Measurements from ENCODE around the gene SLC36A1. TPM values are rescaled to one million over a fixed set of nuclear protein-coding genes. Genes with fewer than 3 reads are reported as not detected.

SLC36A1 gene
- total RNA-seq, 3 donors from 2014 or later (not counting 1 experiment from before 2014, with no cell fraction given), result 10.9 to 16.1 (median 13.0) TPM

DNA sequence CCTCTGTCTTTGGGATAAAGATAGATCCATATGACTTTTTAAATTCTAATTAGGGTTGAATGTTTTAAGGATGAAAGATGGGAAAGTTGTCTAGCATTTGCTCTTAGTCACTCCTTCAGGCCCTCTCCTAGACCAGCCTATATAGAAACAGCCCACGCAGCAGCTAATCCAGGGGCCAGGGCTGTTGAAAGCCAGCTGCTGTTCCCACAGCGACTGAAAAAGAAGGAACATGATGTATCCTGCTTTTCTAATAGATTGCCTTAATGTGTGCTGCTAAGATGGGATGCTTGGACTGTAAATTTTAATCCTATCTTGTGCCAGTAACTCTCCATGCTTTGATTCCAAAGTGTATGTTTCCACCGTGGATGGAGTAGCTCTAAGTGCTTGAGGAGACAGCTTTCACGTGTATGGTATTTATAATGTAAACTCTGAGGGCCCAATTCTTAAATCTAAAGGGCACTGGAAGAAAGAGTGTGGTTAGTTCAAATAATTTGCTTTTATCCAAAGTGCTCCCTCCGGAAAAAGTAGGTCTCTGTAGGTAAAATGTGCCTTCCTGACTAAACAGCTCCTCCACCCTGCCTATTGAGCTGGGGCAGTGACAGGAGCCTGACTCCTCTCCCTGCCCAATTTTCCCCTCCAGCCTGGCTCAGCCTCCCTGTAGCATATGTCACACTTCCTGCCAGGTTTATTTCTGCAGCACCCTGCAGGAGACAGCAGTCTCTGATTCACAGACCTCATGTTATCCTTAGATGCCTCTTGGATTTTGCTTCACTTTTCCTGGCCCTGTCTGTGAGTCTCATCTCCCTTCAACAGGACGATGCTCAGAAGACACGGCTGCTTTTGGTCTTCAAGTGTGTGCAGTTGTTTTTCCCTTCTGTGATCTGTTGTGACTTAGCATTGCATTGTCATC is 33.2 kb downstream of the SLC36A1 start:
- WGBS (ENCODE audit: insufficient coverage), result 91% methylated on average over 7 of the region's 7 CpGs
- H3K9me3 ChIP-seq (ENCODE audit: control insufficient read depth, insufficient read depth, low read length), result no peaks in the 10 kb centered on the region
- no peak overlapping the region for H3K4me3 Mint-ChIP-seq
- H3K4me1 ChIP-seq (ENCODE audit: control insufficient read depth, insufficient read depth, low read length), result peaks cover 5% of the 10 kb centered on the region
- H3K27ac ChIP-seq (ENCODE audit: low read length), result no peak overlapping the region
- intact Hi-C loops (cut with micrococcal nuclease), result no loop called here
- no peaks in the 10 kb centered on the region for H3K27me3 ChIP-seq (ENCODE audit: control insufficient read depth, insufficient read depth, low read length)
- H3K36me3 ChIP-seq (ENCODE audit: control insufficient read depth, insufficient read depth, low read length), result peaks cover 36% of the 10 kb centered on the region
- H3K9me3 Mint-ChIP-seq, result no peaks in the 10 kb centered on the region
- no peak for DNase-seq
- no peak for ATAC-seq
- H3K27ac Mint-ChIP-seq, result no peak overlapping the region
- H3K4me1 Mint-ChIP-seq, result peaks cover 9 to 10% of the 10 kb centered on the region in 2 donors
- H3K27me3 Mint-ChIP-seq (ENCODE audit: low read depth in 2 of 2), result no peaks in the 10 kb centered on the region
- H3K36me3 Mint-ChIP-seq, result peaks cover 9% of the 10 kb centered on the region
- TF ChIP-seq, protein P1, sequence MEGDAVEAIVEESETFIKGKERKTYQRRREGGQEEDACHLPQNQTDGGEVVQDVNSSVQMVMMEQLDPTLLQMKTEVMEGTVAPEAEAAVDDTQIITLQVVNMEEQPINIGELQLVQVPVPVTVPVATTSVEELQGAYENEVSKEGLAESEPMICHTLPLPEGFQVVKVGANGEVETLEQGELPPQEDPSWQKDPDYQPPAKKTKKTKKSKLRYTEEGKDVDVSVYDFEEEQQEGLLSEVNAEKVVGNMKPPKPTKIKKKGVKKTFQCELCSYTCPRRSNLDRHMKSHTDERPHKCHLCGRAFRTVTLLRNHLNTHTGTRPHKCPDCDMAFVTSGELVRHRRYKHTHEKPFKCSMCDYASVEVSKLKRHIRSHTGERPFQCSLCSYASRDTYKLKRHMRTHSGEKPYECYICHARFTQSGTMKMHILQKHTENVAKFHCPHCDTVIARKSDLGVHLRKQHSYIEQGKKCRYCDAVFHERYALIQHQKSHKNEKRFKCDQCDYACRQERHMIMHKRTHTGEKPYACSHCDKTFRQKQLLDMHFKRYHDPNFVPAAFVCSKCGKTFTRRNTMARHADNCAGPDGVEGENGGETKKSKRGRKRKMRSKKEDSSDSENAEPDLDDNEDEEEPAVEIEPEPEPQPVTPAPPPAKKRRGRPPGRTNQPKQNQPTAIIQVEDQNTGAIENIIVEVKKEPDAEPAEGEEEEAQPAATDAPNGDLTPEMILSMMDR (IDR thresholded peaks at IDR 0.05), result no peak
- no peak overlapping the region for H3K4me3 ChIP-seq (ENCODE audit: low read length)

DNA sequence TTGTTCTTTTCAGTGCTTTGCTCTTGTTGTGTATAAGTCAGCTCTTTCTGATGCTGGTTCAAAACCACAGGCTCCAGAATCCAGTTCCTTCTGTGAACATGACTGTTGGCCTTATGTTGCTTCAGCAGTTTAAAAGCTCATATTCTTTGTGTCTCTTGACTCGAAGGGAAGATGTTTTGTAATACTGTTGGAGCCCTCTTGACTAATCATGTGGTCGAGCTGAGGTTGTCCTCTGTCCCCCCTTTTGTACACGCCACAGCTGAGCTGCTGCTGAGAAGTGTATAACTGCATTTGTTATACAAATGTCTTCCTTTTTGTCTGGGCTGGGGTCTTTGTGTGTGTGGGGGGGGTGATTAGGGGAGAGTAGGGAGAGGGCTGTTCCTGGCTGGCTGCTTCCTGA is 35.8 kb downstream of the SLC36A1 start:
- Mint-ChIP-seq H3K27ac (peak overlapping the region in 1 of 2 donors; percentile 70), H3K27me3 (ENCODE audit: low read depth in 2 of 2) (no peaks in the 10 kb centered on the region), H3K9me3 (no peaks in the 10 kb centered on the region), H3K4me1 (peaks cover 9 to 10% of the 10 kb centered on the region in 2 donors), H3K36me3 (peaks cover 7% of the 10 kb centered on the region), H3K4me3 (no peak overlapping the region)
- DNase-seq, result no peak
- Histone ChIP-seq H3K36me3 (ENCODE audit: control insufficient read depth, insufficient read depth, low read length) (peaks cover 27% of the 10 kb centered on the region), H3K27me3 (ENCODE audit: control insufficient read depth, insufficient read depth, low read length) (no peaks in the 10 kb centered on the region), H3K27ac (ENCODE audit: low read length) (no peak overlapping the region), H3K9me3 (ENCODE audit: control insufficient read depth, insufficient read depth, low read length) (no peaks in the 10 kb centered on the region), H3K4me3 (ENCODE audit: low read length) (no peak overlapping the region), H3K4me1 (ENCODE audit: control insufficient read depth, insufficient read depth, low read length) (peaks cover 5% of the 10 kb centered on the region)
- intact Hi-C loops (cut with micrococcal nuclease), result no loop called here
- WGBS (ENCODE audit: insufficient coverage), result 41% methylated on average over 3 of the region's 3 CpGs
- ATAC-seq, result peak in 1 of 3 donors; percentile 71
- TF ChIP-seq, protein P1 (IDR thresholded peaks at IDR 0.05), result no peak

DNA sequence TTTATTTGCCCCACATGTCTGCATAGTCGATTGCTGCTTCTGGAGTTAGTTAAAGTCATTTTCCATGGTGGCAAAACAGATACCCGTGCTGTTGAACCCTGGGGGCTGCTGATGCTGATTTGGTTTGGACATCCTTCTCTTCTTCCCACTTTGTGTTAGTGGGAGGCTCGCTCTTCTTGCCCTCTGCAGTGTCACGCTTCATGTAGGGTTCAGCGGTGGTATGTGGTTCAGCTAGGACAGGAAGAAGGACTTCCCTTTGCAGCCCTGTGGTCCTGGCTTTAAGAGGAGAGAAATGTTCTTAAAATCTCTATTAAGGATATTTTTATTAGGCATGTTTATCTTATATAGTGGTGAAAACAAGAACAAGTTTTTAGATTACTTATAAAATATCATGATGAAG is 36.2 kb downstream of the SLC36A1 start:
- Mint-ChIP-seq H3K27ac (peak overlapping the region in 1 of 2 donors; percentile 70), H3K36me3 (peaks cover 10% of the 10 kb centered on the region), H3K4me3 (no peak overlapping the region), H3K27me3 (ENCODE audit: low read depth in 2 of 2) (no peaks in the 10 kb centered on the region), H3K4me1 (peaks cover 9 to 10% of the 10 kb centered on the region in 2 donors), H3K9me3 (no peaks in the 10 kb centered on the region)
- Histone ChIP-seq H3K27ac (ENCODE audit: low read length) (no peak overlapping the region), H3K36me3 (ENCODE audit: control insufficient read depth, insufficient read depth, low read length) (peaks cover 26% of the 10 kb centered on the region), H3K9me3 (ENCODE audit: control insufficient read depth, insufficient read depth, low read length) (no peaks in the 10 kb centered on the region), H3K4me3 (ENCODE audit: low read length) (no peak overlapping the region), H3K27me3 (ENCODE audit: control insufficient read depth, insufficient read depth, low read length) (no peaks in the 10 kb centered on the region), H3K4me1 (ENCODE audit: control insufficient read depth, insufficient read depth, low read length) (peaks cover 5% of the 10 kb centered on the region)
- intact Hi-C loops (cut with micrococcal nuclease), result no loop called here
- ATAC-seq (peak in 1 of 3 donors; percentile 64), DNase-seq (no peak)
- TF ChIP-seq, protein P1 (IDR thresholded peaks at IDR 0.05), result no peak
- 55% methylated on average over 3 of the region's 5 CpGs for WGBS (ENCODE audit: insufficient coverage)

Data from natural killer cell (primary cell).